ENCODE data around the gene WFIKKN2. TPM values are rescaled to one million over a fixed set of nuclear protein-coding genes. Genes with fewer than 3 reads are reported as not detected.

Gene WFIKKN2
- total RNA-seq, 2 experiments from 2014 or later = not detected

DNA sequence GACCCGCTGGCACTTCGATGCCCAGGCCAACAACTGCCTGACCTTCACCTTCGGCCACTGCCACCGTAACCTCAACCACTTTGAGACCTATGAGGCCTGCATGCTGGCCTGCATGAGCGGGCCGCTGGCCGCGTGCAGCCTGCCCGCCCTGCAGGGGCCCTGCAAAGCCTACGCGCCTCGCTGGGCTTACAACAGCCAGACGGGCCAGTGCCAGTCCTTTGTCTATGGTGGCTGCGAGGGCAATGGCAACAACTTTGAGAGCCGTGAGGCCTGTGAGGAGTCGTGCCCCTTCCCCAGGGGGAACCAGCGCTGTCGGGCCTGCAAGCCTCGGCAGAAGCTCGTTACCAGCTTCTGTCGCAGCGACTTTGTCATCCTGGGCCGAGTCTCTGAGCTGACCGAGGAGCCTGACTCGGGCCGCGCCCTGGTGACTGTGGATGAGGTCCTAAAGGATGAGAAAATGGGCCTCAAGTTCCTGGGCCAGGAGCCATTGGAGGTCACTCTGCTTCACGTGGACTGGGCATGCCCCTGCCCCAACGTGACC is 5.0 kb downstream of the WFIKKN2 start:
- intact Hi-C loops (cut with micrococcal nuclease; ENCODE audit: unreplicated experiment) = loop anchor here (5.0 kb wide), 1 partner anchor 208 kb away; the partner anchor contains the start of gene ABCC3

DNA sequence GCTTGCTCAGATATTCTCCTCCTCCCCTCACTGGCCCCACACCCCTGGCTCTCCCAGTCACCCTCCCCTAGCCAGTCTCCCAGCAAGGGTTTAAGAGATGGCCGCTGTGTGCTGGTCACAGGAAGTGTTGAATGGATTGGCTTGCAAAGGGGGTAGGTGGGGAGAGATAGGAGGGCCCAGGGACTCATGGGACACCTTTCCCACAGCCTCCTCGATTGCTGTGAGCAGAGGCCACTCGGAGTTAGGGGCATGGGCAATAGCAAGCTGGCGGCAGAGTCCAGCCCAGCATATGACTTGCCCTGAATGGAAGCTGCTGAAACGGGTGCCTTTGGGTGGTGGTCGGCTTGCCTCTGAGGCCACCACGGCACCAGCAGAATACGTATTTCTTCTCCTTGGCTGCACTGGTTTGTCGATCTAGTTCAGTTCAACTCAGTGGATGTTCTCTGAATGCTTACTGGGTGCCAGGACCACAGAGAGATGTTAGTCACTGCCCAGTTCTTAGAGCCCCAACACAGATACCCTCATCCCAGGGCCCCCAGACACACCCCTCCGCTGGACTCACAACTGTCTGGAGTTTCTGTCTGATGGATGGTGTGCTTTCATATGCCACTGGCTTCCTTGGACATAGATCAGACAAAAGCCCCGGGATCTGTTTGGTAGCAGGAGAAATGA is 6.0 kb downstream of the WFIKKN2 start:
- Histone ChIP-seq H3K4me3 (ENCODE audit: low read depth, low read length, poor library complexity, severe bottlenecking) (no peak overlapping the region), H3K4me1 (ENCODE audit: insufficient read depth, low read length, poor library complexity, severe bottlenecking) (no peaks in the 10 kb centered on the region), H3K27ac (ENCODE audit: low read depth, low read length, poor library complexity, severe bottlenecking) (no peak overlapping the region), H3K79me2 (ENCODE audit: insufficient read depth, low read depth, low read length) (no peaks in the 10 kb centered on the region), H4K20me1 (ENCODE audit: insufficient read depth, low read length) (no peaks in the 10 kb centered on the region), H3K36me3 (ENCODE audit: insufficient read depth, low read length) (no peaks in the 10 kb centered on the region), H2AFZ (ENCODE audit: low read length) (no peak overlapping the region; the same call in 1 of the 2 replicates), H3K9me3 (ENCODE audit: low read length) (no peaks in the 10 kb centered on the region), H3K9me2 (ENCODE audit: insufficient read depth, low read length) (no peaks in the 10 kb centered on the region), H3K4me2 (ENCODE audit: low read length) (no peak overlapping the region)
- ChIA-PET CTCF (ENCODE audit: unreplicated experiment) (interaction anchor here (0.6 to 1.2 kb wide), 4 partner anchors 11 to 78 kb away, joined by 3 to 5 read pairs (median 5); partner anchors contain the start of gene TOB1), POLR2A (interaction anchor here (0.5 kb wide), 1 partner anchor 124 kb away, joined by 3 read pairs; no protein-coding TSS in a partner anchor)
- intact Hi-C loops (cut with micrococcal nuclease; ENCODE audit: unreplicated experiment) = loop anchor here (5.0 kb wide), 1 partner anchor 209 kb away; the partner anchor contains the start of gene ABCC3
- TF ChIP-seq EZH2phosphoT487 (IDR thresholded peaks at IDR 0.05; ENCODE audit: borderline replicate concordance, low read depth, low read length) = no peak
- TF ChIP-seq, protein P1, sequence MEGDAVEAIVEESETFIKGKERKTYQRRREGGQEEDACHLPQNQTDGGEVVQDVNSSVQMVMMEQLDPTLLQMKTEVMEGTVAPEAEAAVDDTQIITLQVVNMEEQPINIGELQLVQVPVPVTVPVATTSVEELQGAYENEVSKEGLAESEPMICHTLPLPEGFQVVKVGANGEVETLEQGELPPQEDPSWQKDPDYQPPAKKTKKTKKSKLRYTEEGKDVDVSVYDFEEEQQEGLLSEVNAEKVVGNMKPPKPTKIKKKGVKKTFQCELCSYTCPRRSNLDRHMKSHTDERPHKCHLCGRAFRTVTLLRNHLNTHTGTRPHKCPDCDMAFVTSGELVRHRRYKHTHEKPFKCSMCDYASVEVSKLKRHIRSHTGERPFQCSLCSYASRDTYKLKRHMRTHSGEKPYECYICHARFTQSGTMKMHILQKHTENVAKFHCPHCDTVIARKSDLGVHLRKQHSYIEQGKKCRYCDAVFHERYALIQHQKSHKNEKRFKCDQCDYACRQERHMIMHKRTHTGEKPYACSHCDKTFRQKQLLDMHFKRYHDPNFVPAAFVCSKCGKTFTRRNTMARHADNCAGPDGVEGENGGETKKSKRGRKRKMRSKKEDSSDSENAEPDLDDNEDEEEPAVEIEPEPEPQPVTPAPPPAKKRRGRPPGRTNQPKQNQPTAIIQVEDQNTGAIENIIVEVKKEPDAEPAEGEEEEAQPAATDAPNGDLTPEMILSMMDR (conservative IDR thresholded peaks at IDR 0.05; ENCODE audit: low read length) = no peak
- BruUV-seq (replicated peaks) = no TSS peak
- DNase-seq (ENCODE audit: low spot score) = no peak

More for the DNA sequence above, 5.0 kb downstream of the WFIKKN2 start:
- Histone ChIP-seq H3K4me3 (ENCODE audit: low read depth, low read length, poor library complexity, severe bottlenecking) (no peak overlapping the region), H3K4me2 (ENCODE audit: low read length) (no peak overlapping the region), H3K9me2 (ENCODE audit: insufficient read depth, low read length) (no peaks in the 10 kb centered on the region), H4K20me1 (ENCODE audit: insufficient read depth, low read length) (no peaks in the 10 kb centered on the region), H3K79me2 (ENCODE audit: insufficient read depth, low read depth, low read length) (no peaks in the 10 kb centered on the region), H3K27ac (ENCODE audit: low read depth, low read length, poor library complexity, severe bottlenecking) (no peak overlapping the region), H3K9me3 (ENCODE audit: low read length) (no peaks in the 10 kb centered on the region), H2AFZ (ENCODE audit: low read length) (no peak overlapping the region), H3K4me1 (ENCODE audit: insufficient read depth, low read length, poor library complexity, severe bottlenecking) (no peaks in the 10 kb centered on the region), H3K36me3 (ENCODE audit: insufficient read depth, low read length) (no peaks in the 10 kb centered on the region)
- ChIA-PET CTCF (ENCODE audit: unreplicated experiment) (no interaction called here), POLR2A (no interaction called here)
- no peak for DNase-seq (ENCODE audit: low spot score)
- no TSS peak for BruUV-seq (replicated peaks)
- TF ChIP-seq EZH2phosphoT487 (IDR thresholded peaks at IDR 0.05; ENCODE audit: borderline replicate concordance, low read depth, low read length) = no peak
- TF ChIP-seq, protein P1 (conservative IDR thresholded peaks at IDR 0.05; ENCODE audit: low read length) = no peak

All from OCI-LY7 (cell line).